ENCODE results near the gene TSPOAP1. TPM values are rescaled to one million over a fixed set of nuclear protein-coding genes. Genes with fewer than 3 reads are reported as not detected.

The TSPOAP1 gene
- total RNA-seq, 1 donor from 2014 or later = 22.3 TPM

DNA sequence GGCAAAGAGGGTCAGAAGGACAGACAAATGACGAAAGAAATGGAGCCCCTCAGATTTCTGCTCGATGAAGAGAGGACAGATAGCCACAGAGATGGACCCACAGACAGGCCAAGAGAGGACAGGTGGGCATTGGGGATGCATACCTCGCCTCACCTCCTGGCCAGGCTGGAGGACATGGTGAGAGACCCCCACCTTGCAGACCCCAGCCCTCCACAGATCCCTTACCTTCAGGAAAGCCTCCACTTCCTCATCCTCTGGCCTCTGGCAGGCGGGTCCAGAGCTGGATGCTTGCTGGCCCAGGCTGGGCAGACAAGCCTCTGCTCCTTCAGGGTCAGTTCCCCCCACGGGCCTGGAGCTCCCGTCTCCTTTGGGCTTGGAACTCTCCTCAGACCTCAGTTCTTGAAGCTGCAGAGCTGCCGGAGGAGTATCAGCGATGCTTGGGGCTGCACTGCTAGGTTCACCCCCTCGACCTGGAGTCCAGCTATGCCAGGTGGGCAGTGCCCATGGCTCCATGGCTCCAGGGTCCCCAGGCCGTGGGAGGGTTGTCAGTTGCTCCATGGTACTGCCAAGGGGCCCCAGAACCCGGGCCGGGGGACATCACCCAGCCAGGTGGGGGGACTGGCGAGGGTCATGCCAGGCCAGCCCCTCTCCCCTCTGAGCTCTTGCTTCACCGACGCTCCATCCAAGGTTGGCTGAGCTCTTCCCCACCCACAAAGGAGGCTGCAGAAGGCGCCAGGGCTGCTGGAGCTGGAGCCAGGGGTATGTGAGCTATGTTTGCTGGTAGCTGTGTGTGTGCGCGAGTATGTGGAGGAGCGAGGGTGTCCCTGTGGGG is 1.0 kb downstream of the TSPOAP1 start:
- Mint-ChIP-seq H3K4me1 (ENCODE audit: low read depth) (peaks cover 21% of the 10 kb centered on the region), H3K9me3 (no peaks in the 10 kb centered on the region), H3K4me3 (ENCODE audit: low read depth) (peak overlapping the region; percentile 99), H3K27ac (peak overlapping the region; percentile 88), H3K36me3 (ENCODE audit: low read depth) (peaks cover 48% of the 10 kb centered on the region), H3K27me3 (ENCODE audit: low read depth) (no peaks in the 10 kb centered on the region)
- no peak for DNase-seq (ENCODE audit: low spot score)
- intact Hi-C loops (cut with micrococcal nuclease) = loop anchor here (2.0 to 10.0 kb wide), 2 partner anchors 55 to 777 kb away; partner anchors contain the start of gene TRIM37

DNA sequence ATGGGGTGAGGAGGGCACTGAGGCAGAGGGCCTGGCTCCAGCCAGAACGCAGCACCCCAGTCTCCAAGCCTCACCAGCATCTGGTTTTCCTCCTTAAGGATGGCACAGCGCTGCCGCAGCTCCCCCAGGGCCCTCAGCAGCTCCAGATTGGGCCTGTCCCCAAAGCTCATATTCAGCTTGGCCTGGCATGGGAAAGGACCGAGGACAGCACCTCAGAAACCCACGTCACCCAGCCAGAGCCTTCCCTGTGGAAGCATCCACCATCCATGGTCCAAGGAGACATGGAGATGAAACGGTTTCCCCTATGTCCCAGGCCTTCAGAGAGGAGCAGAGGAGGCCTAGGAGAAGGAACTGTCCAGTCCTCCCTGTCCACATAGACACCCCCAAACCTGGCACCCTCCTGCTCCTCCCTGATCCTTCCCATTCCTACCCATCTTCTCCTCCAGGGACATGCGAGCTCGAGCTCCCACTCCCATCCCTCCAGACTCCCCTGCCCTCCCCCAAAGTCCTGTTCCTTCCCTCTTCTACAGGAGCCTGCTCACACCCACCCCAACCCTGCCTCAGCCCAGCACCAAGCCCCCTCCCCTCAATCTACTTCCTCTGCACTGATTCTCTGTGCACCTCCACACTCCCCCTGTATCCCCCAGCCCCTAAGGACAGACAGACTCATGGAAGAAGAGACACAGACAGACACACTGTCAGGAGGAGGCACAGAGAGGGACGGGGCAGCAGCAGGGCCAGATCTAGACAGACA is 1.8 kb downstream of the TSPOAP1 start:
- intact Hi-C loops (cut with micrococcal nuclease) = loop anchor here (10.0 kb wide), 1 partner anchor 778 kb away; the partner anchor contains the start of gene TRIM37

DNA sequence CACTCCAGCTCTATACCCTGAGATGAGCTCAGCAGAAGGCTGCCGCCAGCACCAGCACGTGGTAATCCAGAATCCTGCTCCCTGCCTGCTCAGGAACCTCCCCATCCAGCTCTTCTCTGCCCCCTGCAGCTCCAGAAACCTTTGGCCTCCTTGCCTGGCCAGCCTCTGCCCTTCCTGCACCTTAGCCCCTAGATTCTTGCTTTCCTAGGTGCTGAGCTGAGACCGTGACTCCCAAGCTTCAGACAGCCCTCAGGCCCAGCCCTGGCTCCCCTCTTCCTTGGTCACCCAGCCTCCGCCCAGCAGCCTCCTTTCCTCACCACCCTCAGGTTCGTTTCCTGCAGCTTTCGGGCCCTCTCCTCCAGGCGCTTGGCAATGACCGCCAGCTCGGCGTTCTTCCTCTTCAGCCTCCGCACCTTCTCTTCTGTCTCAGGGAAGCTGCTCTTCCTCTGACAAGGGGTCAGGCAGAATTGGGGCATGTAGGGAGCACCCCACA is 2.6 kb downstream of the TSPOAP1 start:
- H3K9me3 Mint-ChIP-seq = no peaks in the 10 kb centered on the region
- no peak for DNase-seq (ENCODE audit: low spot score)
- no peaks in the 10 kb centered on the region for H3K27me3 Mint-ChIP-seq (ENCODE audit: low read depth)
- intact Hi-C loops (cut with micrococcal nuclease) = loop anchor here (10.0 kb wide), 1 partner anchor 779 kb away; the partner anchor contains the start of gene TRIM37
- H3K36me3 Mint-ChIP-seq (ENCODE audit: low read depth) = peaks cover 48% of the 10 kb centered on the region
- peak overlapping the region; percentile 47 for H3K27ac Mint-ChIP-seq
- H3K4me1 Mint-ChIP-seq (ENCODE audit: low read depth) = peaks cover 24% of the 10 kb centered on the region
- peak overlapping the region; percentile 4 for H3K4me3 Mint-ChIP-seq (ENCODE audit: low read depth)

More for the DNA sequence above, 1.8 kb downstream of the TSPOAP1 start:
- H3K27ac Mint-ChIP-seq = peak overlapping the region; percentile 63
- peak overlapping the region; percentile 61 for H3K4me3 Mint-ChIP-seq (ENCODE audit: low read depth)
- H3K36me3 Mint-ChIP-seq (ENCODE audit: low read depth) = peaks cover 50% of the 10 kb centered on the region
- no peak for DNase-seq (ENCODE audit: low spot score)
- H3K9me3 Mint-ChIP-seq = no peaks in the 10 kb centered on the region
- H3K27me3 Mint-ChIP-seq (ENCODE audit: low read depth) = no peaks in the 10 kb centered on the region
- H3K4me1 Mint-ChIP-seq (ENCODE audit: low read depth) = peaks cover 21% of the 10 kb centered on the region

GRCh38 chr17:58325289-58325726 is 3.3 kb downstream of the TSPOAP1 start:
- Mint-ChIP-seq H3K27me3 (ENCODE audit: low read depth) (no peaks in the 10 kb centered on the region), H3K9me3 (no peaks in the 10 kb centered on the region), H3K36me3 (ENCODE audit: low read depth) (peaks cover 44% of the 10 kb centered on the region), H3K27ac (peak overlapping the region; percentile 33), H3K4me1 (ENCODE audit: low read depth) (peaks cover 23% of the 10 kb centered on the region), H3K4me3 (ENCODE audit: low read depth) (no peak overlapping the region)
- intact Hi-C loops (cut with micrococcal nuclease) = loop anchor here (10.0 kb wide), 1 partner anchor 779 kb away; the partner anchor contains the start of gene TRIM37
- DNase-seq (ENCODE audit: low spot score) = no peak

DNA sequence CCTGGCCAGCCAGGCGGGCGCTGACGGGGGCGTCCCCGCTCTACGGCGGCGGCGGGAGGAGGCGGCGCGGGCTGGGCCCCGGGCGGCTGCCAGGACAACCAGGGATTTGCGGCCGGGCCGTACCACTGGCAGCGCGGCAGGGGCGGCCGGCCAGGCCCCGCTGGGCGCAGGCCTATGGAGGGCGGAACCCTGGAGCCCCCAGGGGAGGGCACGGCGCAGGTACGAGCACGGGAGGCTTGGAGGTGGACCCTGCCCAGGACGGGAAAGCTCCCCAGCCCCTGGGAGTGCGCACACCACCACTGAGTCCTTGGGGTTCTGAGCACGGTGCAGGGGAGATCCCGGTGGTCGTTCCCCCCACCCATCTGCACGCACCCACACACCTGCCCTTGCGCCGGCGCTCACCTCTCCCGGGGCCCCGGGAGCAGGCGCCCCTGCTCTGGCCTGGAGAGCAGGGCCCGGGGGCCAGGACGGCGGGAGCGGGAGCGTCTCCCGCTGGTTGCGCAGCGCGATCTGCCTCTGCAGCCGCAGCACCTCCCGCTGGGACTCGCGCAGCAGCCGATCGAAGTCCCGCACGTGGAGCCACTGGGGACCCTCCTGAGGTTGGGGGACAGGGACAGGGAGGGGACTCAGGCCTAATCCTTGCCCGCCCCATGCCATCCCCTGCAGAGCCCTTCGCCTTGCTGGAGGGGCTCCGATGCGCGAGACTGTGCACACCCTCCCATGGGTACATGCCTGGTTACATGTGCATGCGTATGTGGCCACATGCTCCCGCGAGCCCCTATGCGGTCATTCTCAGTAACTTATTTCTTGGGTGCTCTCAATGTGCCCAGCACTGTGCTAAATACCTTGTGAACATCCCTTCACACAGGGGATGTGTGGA is 3.9 kb downstream of the TSPOAP1 start:
- Mint-ChIP-seq H3K4me3 (ENCODE audit: low read depth) (no peak overlapping the region), H3K4me1 (ENCODE audit: low read depth) (peaks cover 20% of the 10 kb centered on the region), H3K36me3 (ENCODE audit: low read depth) (peaks cover 42% of the 10 kb centered on the region), H3K27me3 (ENCODE audit: low read depth) (no peaks in the 10 kb centered on the region), H3K9me3 (no peaks in the 10 kb centered on the region), H3K27ac (peak overlapping the region; percentile 33)
- no peak for DNase-seq (ENCODE audit: low spot score)
- intact Hi-C loops (cut with micrococcal nuclease) = loop anchor here (10.0 kb wide), 1 partner anchor 780 kb away; the partner anchor contains the start of gene TRIM37

DNA sequence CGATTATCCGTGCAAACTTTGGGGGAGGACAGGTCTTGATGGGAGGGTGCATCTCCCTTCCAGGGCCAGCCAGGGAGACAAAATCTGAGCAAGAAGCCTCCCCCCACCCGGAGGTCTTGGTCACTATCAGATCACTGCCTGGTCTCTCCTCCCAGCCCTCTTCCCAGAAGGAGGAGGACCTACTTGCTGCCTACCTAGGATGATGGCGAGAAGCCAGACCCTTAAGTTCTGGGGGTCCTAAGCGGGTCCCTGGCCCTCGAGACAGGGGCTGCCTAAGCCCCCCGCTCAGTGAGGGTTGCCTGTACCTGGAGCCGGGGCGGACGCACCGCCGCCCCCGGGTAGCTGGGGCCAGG is 4.6 kb downstream of the TSPOAP1 start:
- Mint-ChIP-seq H3K4me3 (ENCODE audit: low read depth) (no peak overlapping the region), H3K36me3 (ENCODE audit: low read depth) (peaks cover 37% of the 10 kb centered on the region)

DNA sequence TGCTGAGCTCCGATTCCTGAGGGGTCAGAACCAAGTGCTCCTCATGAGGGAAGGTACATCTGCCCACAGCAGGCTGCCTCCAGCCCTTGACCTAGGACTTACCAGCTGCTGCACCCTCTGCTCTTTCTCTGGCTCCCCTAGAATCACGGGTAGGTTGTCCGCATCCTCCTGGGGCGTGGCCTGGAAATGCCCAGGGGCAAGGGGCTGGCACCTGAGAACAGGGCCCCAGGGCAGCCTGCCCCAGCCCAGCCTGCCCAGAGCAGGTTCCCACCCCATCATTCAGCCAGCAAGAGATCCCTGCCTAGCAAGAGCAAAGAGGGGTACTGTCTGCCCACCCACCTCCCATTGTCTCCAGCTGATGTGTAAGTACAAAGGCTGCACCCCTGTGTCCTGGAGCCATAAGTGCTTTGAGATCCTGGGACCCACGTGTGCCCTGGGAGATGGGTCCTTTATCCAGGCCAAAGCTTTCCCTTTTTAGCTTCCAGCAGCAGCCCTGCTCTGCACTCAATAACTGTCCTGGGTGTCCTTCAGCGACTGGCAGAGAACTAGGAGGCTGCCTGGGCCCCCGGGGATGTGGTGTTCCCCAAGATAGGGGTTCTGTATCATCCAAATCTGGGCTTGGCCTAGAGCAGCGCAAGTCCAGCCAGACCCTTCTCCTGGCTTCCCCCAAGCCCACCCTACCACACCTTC is 5.1 kb downstream of the TSPOAP1 start:
- H3K27ac Mint-ChIP-seq = no peak overlapping the region
- peaks cover 14% of the 10 kb centered on the region for H3K4me1 Mint-ChIP-seq (ENCODE audit: low read depth)
- DNase-seq (ENCODE audit: low spot score) = no peak
- peaks cover 34% of the 10 kb centered on the region for H3K36me3 Mint-ChIP-seq (ENCODE audit: low read depth)
- intact Hi-C loops (cut with micrococcal nuclease) = loop anchor here (10.0 kb wide), 1 partner anchor 781 kb away; the partner anchor contains the start of gene TRIM37
- H3K27me3 Mint-ChIP-seq (ENCODE audit: low read depth) = no peaks in the 10 kb centered on the region
- no peaks in the 10 kb centered on the region for H3K9me3 Mint-ChIP-seq
- no peak overlapping the region for H3K4me3 Mint-ChIP-seq (ENCODE audit: low read depth)

More for the DNA sequence above, 4.6 kb downstream of the TSPOAP1 start:
- Mint-ChIP-seq H3K4me1 (ENCODE audit: low read depth) (peaks cover 17% of the 10 kb centered on the region), H3K27ac (no peak overlapping the region), H3K9me3 (no peaks in the 10 kb centered on the region), H3K27me3 (ENCODE audit: low read depth) (no peaks in the 10 kb centered on the region)
- intact Hi-C loops (cut with micrococcal nuclease) = loop anchor here (10.0 kb wide), 1 partner anchor 781 kb away; the partner anchor contains the start of gene TRIM37
- DNase-seq (ENCODE audit: low spot score) = no peak

DNA sequence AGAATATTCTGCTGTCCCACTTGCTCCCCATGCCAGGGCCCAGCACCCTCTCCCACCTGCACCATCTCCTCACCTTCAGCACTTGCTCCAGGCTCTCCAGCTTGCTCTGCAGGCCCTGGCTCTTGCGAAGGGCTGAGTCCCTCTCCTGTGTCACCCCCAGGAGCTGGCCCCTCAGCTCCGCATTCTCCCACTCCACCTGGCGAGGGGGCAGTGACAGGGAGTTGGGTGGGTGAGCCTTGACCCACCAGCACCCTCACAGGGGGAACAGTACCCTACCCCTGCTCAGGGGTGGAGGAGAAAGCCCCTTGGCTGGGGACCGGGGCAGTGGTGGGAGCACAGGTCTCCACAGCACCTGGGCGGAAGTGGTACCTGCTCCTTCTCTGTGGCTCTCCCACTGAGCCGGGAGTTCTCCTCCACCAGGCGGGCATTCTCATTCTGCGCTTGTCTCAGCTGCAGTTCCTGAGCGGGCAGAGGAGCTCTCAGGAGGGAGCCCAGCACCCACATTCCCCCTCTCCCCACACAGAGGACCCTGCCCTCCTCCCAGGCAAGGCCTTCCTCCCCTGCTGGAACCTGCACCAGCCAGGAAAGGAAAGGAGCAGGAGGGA is 5.9 kb downstream of the TSPOAP1 start:
- Mint-ChIP-seq H3K36me3 (ENCODE audit: low read depth) (peaks cover 34% of the 10 kb centered on the region), H3K27ac (no peak overlapping the region)

DNA sequence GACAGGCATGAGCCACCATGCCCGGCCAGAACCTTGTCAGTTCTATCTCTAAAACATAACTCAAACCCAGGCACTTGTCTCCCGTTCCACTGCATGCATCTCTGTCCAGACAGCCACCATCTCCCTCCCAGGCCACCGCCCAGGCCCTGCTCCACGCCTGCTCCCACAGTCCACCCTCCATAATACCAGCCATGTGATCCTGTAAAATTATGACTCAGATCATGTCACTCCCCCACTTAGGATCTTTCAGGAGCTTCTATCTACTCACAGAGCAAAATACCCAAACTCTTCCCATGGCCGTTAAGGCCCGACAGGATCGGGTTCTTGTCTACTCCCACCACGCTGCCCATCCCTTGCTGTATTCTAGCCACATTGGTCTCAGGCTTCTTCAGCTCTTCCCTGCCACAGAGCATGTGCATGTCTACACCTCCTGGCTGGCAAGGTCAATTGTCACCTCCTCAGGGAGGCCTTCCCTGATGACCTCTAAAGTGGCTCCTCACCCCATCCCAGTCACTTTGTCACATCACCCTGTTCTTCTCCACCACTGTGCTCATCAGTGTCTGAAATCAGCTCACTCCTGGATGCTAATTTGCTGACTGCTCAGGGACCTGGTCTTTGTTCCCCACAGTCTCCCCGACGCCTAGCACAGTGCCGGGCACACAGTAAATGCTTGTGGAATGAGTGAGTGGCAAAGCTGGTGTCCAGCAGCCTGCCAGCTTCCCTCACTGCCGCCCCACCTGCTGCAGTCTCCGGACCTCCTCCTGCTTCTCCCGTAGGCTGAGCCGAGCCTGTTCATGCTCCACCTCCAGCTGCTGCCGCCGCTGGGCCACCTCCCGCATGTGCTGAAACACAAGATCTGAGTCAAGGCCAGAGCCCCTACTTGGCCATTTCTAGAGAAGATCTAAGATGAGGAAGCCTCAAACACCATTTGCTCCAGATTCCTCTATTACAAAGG is 6.7 kb downstream of the TSPOAP1 start:
- no peak for DNase-seq (ENCODE audit: low spot score)
- intact Hi-C loops (cut with micrococcal nuclease) = loop anchor here (10.0 kb wide), 1 partner anchor 783 kb away; the partner anchor contains the start of gene TRIM37
- Mint-ChIP-seq H3K4me3 (ENCODE audit: low read depth) (no peak overlapping the region), H3K27ac (no peak overlapping the region), H3K9me3 (no peaks in the 10 kb centered on the region), H3K36me3 (ENCODE audit: low read depth) (peaks cover 39% of the 10 kb centered on the region), H3K27me3 (ENCODE audit: low read depth) (no peaks in the 10 kb centered on the region), H3K4me1 (ENCODE audit: low read depth) (peaks cover 12% of the 10 kb centered on the region)

More for the DNA sequence above, 5.9 kb downstream of the TSPOAP1 start:
- DNase-seq (ENCODE audit: low spot score) = no peak
- Mint-ChIP-seq H3K9me3 (no peaks in the 10 kb centered on the region), H3K4me1 (ENCODE audit: low read depth) (peaks cover 12% of the 10 kb centered on the region), H3K4me3 (ENCODE audit: low read depth) (no peak overlapping the region), H3K27me3 (ENCODE audit: low read depth) (no peaks in the 10 kb centered on the region)
- intact Hi-C loops (cut with micrococcal nuclease) = loop anchor here (10.0 kb wide), 1 partner anchor 782 kb away; the partner anchor contains the start of gene TRIM37

GRCh38 chr17:58320570-58321323 is 7.8 kb downstream of the TSPOAP1 start:
- Mint-ChIP-seq H3K27me3 (ENCODE audit: low read depth) (no peaks in the 10 kb centered on the region), H3K36me3 (ENCODE audit: low read depth) (peaks cover 35% of the 10 kb centered on the region), H3K4me1 (ENCODE audit: low read depth) (peaks cover 12% of the 10 kb centered on the region), H3K27ac (peak overlapping the region; percentile 20), H3K4me3 (ENCODE audit: low read depth) (no peak overlapping the region), H3K9me3 (no peaks in the 10 kb centered on the region)
- intact Hi-C loops (cut with micrococcal nuclease) = loop anchor here (10.0 kb wide), 1 partner anchor 784 kb away; the partner anchor contains the start of gene TRIM37
- no peak for DNase-seq (ENCODE audit: low spot score)
